Esophagus (tissue), 2 donors: ENCODE results near the gene RAB4A. TPM values are rescaled to one million over a fixed set of nuclear protein-coding genes. Genes with fewer than 3 reads are reported as not detected.

Source experiments
- H3K27ac ChIP-seq, 2 donors: one replicate each; pipeline ENCODE4 v1.5.1; 2013; ENCODE audit warnings: low read depth in 2 of 2, mild to moderate bottlenecking in 2 of 2, inconsistent platforms in 1 of 2, low read length in 1 of 2, moderate library complexity in 1 of 2
- H3K27me3 ChIP-seq, 2 donors: one replicate each; pipeline ENCODE4 v1.6.1; 2013; ENCODE audit warnings: low read length in 2 of 2, control low read depth in 1 of 2, mild to moderate bottlenecking in 1 of 2; ENCODE audit not compliant: insufficient read depth in 2 of 2, control insufficient read depth in 1 of 2
- H3K36me3 ChIP-seq, 2 donors: one replicate each; pipeline ENCODE4 v1.6.1; 2013; ENCODE audit warnings: low read length in 1 of 2; ENCODE audit not compliant: control insufficient read depth in 2 of 2, insufficient read depth in 2 of 2
- H3K4me1 ChIP-seq, 2 donors: one replicate each; pipeline ENCODE4 v1.6.1; 2013; ENCODE audit warnings: low read length in 1 of 2; ENCODE audit not compliant: control insufficient read depth in 2 of 2, insufficient read depth in 2 of 2
- H3K4me3 ChIP-seq, 2 donors: one replicate each; pipeline ENCODE4 v1.5.1; 2013; ENCODE audit warnings: low read length in 2 of 2, mild to moderate bottlenecking in 2 of 2, low read depth in 1 of 2, moderate library complexity in 1 of 2
- H3K9me3 ChIP-seq, 2 donors: one replicate each; pipeline ENCODE4 v1.6.1; 2013; ENCODE audit warnings: mild to moderate bottlenecking in 2 of 2, low read depth in 1 of 2, low read length in 1 of 2, moderate library complexity in 1 of 2; ENCODE audit not compliant: control insufficient read depth in 2 of 2, insufficient read depth in 1 of 2
- WGBS, 2 donors: extraction: QIAGEN DNeasy Blood & Tissue Kit; methylation state at CpG; one replicate each; pipeline ENCODE4 v1.1.7; 2013; 5-methylcytosine and 5-hydroxymethylcytosine counted together
- polyA plus RNA-seq, 2 donors: library from polyadenylated mRNA; stranded (reverse); fragments of 200-250 nt; gene quantifications; one replicate each; pipeline ENCODE4 v1.2.3, GENCODE V29; 2013
- donor health status: healthy with polysubstance abuse.
- donor health status: Bipolar disorder and iron deficiency.

The RAB4A gene
- polyA plus RNA-seq, 2 donors: 15.0 to 36.6 TPM

GRCh38 chr1:229229721-229230139, 41.2 kb upstream of the RAB4A start:
- Histone ChIP-seq H3K36me3 (no peaks in the 10 kb centered on the region), H3K27ac (peak overlapping the region; percentile 73 to 90), H3K4me1 (peaks cover 0 to 11% of the 10 kb centered on the region in 2 donors), H3K27me3 (no peaks in the 10 kb centered on the region), H3K4me3 (peak overlapping the region in 1 of 2 donors; percentile 11), H3K9me3 (no peaks in the 10 kb centered on the region)
- WGBS, 2 donors: 7 to 13% methylated on average over 4 of the region's 4 CpGs

- Histone ChIP-seq H3K36me3 (no peaks in the 10 kb centered on the region), H3K27me3 (no peaks in the 10 kb centered on the region), H3K9me3 (no peaks in the 10 kb centered on the region), H3K4me3 (no peak overlapping the region), H3K27ac (peak overlapping the region; percentile 73 to 90), H3K4me1 (peaks cover 0 to 11% of the 10 kb centered on the region in 2 donors)
- WGBS, 2 donors: 55 to 57% methylated on average over 14 of the region's 14 CpGs
Measured at GRCh38 chr1:229230140-229230892, 40.6 kb upstream of the RAB4A start.

- H3K36me3 ChIP-seq: no peaks in the 10 kb centered on the region
- peaks cover 0 to 11% of the 10 kb centered on the region in 2 donors for H3K4me1 ChIP-seq
- H3K27ac ChIP-seq: peak overlapping the region; percentile 73 to 77
- WGBS, 2 donors: 46 to 57% methylated on average over 9 of the region's 9 CpGs
- no peaks in the 10 kb centered on the region for H3K27me3 ChIP-seq
- H3K4me3 ChIP-seq: no peak overlapping the region
- H3K9me3 ChIP-seq: no peaks in the 10 kb centered on the region
Measured at GRCh38 chr1:229230893-229231753, 39.8 kb upstream of the RAB4A start.

GRCh38 chr1:229231754-229232119, 39.2 kb upstream of the RAB4A start:
- Histone ChIP-seq H3K36me3 (no peaks in the 10 kb centered on the region), H3K4me1 (peaks cover 0 to 11% of the 10 kb centered on the region in 2 donors), H3K4me3 (no peak overlapping the region), H3K27me3 (no peaks in the 10 kb centered on the region), H3K27ac (peak overlapping the region; percentile 35 to 74), H3K9me3 (no peaks in the 10 kb centered on the region)
- WGBS, 2 donors: 67 to 69% methylated on average over 3 of the region's 3 CpGs

GRCh38 chr1:229234870-229235472, 35.9 kb upstream of the RAB4A start:
- no peak overlapping the region for H3K27ac ChIP-seq
- no peaks in the 10 kb centered on the region for H3K36me3 ChIP-seq
- H3K9me3 ChIP-seq: no peaks in the 10 kb centered on the region
- H3K4me3 ChIP-seq: no peak overlapping the region
- no peaks in the 10 kb centered on the region for H3K27me3 ChIP-seq
- H3K4me1 ChIP-seq: peaks cover 0 to 14% of the 10 kb centered on the region in 2 donors
- WGBS, 2 donors: 87 to 90% methylated on average over 13 of the region's 13 CpGs

- WGBS, 2 donors: 31 to 58% methylated on average over 2 of the region's 2 CpGs
- Histone ChIP-seq H3K4me1 (peaks cover 0 to 5% of the 10 kb centered on the region in 2 donors), H3K4me3 (no peak overlapping the region), H3K27ac (no peak overlapping the region), H3K27me3 (no peaks in the 10 kb centered on the region), H3K9me3 (no peaks in the 10 kb centered on the region), H3K36me3 (no peaks in the 10 kb centered on the region)
Measured at GRCh38 chr1:229237320-229237719, 33.6 kb upstream of the RAB4A start.

GRCh38 chr1:229238231-229238630, 32.7 kb upstream of the RAB4A start:
- 40 to 52% methylated on average over 1 of the region's 1 CpG for WGBS, 2 donors
- Histone ChIP-seq H3K9me3 (no peaks in the 10 kb centered on the region), H3K36me3 (no peaks in the 10 kb centered on the region), H3K27ac (no peak overlapping the region), H3K27me3 (no peaks in the 10 kb centered on the region), H3K4me3 (no peak overlapping the region), H3K4me1 (peaks cover 0 to 4% of the 10 kb centered on the region in 2 donors)

GRCh38 chr1:229238674-229239415, 32.1 kb upstream of the RAB4A start:
- Histone ChIP-seq H3K4me3 (no peak overlapping the region), H3K36me3 (no peaks in the 10 kb centered on the region), H3K27me3 (no peaks in the 10 kb centered on the region), H3K27ac (peak overlapping the region in 1 of 2 donors; percentile 17), H3K4me1 (peaks cover 0 to 4% of the 10 kb centered on the region in 2 donors), H3K9me3 (no peaks in the 10 kb centered on the region)
- 46 to 63% methylated on average over 6 of the region's 6 CpGs for WGBS, 2 donors

- Histone ChIP-seq H3K27me3 (no peaks in the 10 kb centered on the region), H3K4me1 (peaks cover 0 to 4% of the 10 kb centered on the region in 2 donors), H3K27ac (no peak overlapping the region), H3K36me3 (no peaks in the 10 kb centered on the region), H3K9me3 (no peaks in the 10 kb centered on the region), H3K4me3 (no peak overlapping the region)
- WGBS, 2 donors: 88 to 90% methylated on average over 3 of the region's 3 CpGs
Measured at GRCh38 chr1:229240532-229240931, 30.4 kb upstream of the RAB4A start.
